ENCODE measurements around the gene EPS8L1.
A peak's percentile ranks its signal among the peaks of the same experiment; 100 is the strongest.
"Not testable (repeated sequence)": the region's sequence is repeated elsewhere in the genome, so short reads cannot be mapped to it uniquely, and the experiment has no call there.

Gene EPS8L1

DNA sequence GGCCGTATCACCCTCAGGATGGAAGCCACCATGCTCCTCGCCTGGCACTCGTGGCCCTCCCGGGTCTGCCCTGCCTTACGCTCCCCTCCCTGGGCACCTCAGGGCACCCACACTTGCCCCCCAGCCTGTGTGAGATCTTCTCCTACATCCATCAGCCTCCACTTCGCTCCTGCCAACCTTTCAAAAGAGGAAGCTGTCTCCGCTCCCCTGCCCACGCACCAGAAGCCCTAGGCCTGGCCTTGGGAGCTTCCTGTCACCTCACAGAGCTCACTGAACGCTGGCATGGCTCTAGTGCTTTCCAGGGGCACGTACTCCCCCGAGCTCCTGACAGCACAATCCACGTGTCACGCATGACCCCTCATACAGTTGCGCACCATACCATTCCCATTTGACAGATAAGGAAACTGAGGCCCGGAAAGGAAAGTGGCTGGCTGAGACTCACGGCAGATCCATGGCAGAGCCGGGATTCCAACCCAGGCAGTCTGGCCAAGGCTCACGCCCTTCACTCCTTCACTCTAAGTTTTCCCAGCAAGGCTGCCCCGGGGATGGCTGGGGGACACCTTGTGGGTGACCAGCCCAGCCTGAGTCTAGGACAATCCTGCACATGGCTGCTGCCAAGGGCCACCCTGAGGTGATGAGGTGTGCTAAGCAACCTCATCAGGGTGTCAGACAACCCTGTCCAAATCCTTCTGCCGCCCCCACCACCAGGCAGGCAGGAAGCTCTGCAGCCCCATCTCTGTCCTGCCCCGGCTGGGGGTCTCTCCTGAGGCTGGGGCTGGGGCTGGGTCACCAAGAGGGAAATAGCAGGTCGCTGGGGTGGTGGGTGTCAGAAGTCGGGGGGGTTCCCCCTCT, 22.4 kb downstream of the EPS8L1 start:
- peak overlapping the region in 9 of 11 experiments; percentile 6 to 57 (median 46); a peak in 15 of 22 replicates for H3K27ac ChIP-seq
- no peak overlapping the region for H3K4me3 ChIP-seq
- TF ChIP-seq Cebpa-rat (IDR thresholded peaks at IDR 0.05): no peak
- H3K27me3 ChIP-seq: no peaks in the 10 kb centered on the region
- peaks cover 18 to 38% (median 31%) of the 10 kb centered on the region in 10 experiments for H3K4me1 ChIP-seq
- peak overlapping the region; percentile 48 to 89 (median 74) for H3K4me2 ChIP-seq
- peaks cover 36 to 88% (median 78%) of the 10 kb centered on the region in 11 experiments for H4K20me1 ChIP-seq
- peak overlapping the region in 10 of 11 experiments; percentile 15 to 59 (median 49); a peak in 17 of 22 replicates for H3K9ac ChIP-seq
- peaks cover 62 to 79% (median 74%) of the 10 kb centered on the region in 11 experiments for H3K36me3 ChIP-seq
- H3K9me3 ChIP-seq (replicated peaks in 1 of 11): peaks cover under 1 to 3% (median 2%) of the 10 kb centered on the region in 11 experiments; a peak in 20 of 22 replicates

DNA sequence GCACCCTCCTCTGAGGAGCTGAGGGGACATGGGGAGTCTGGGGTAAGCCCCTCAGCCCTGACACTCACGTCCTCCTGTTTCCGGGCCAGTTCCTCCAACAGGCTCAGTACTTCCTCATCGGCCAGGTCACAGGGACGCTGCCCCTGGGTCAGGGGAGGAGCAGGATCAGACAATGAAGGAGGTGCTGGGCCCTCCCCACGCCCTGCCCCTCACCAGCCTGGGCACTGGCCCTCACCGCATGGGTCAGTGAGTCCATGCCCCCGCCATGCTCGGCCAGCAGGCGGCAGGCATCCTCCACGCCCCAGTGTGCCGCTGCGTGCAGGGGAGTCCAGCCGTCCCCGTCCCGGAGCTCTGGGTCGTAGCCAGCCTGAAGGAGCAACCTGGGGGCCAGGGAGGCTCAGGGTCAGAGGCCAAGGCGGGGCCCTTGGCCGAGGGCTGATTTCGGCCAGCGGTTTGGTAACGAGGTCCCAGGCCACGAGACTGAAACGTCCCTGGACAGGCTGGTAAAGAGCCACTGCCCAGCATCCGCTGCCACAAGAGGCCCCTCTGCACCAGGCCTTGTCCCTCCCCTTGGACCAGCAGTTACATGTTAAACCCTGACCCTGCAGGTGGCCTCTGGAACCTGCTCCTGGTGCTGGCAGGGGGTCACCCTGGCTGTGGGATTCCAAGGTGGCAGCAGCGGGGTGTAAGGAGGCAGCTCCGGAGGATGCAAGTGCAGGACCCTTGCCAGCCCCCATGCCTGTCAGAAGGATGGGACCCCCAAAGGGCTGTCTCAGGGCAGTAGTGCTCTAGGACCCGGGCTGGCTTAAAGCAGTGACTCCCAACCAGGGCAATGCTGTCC, 23.3 kb downstream of the EPS8L1 start:
- H3K9ac ChIP-seq: peak overlapping the region in 9 of 11 experiments; percentile 15 to 57 (median 47); a peak in 12 of 22 replicates
- H3K27me3 ChIP-seq: no peaks in the 10 kb centered on the region
- H4K20me1 ChIP-seq: peaks cover 36 to 95% (median 85%) of the 10 kb centered on the region in 11 experiments
- no peak for TF ChIP-seq Cebpa-rat (IDR thresholded peaks at IDR 0.05)
- H3K4me1 ChIP-seq: peaks cover 18 to 38% (median 31%) of the 10 kb centered on the region in 10 experiments
- no peak overlapping the region for H3K4me3 ChIP-seq
- H3K36me3 ChIP-seq: peaks cover 69 to 87% (median 83%) of the 10 kb centered on the region in 11 experiments
- peaks cover 7 to 10% (median 9%) of the 10 kb centered on the region in 11 experiments for H3K9me3 ChIP-seq (replicated peaks in 1 of 11)
- H3K27ac ChIP-seq: peak overlapping the region in 8 of 11 experiments; percentile 4 to 57 (median 36); a peak in 11 of 22 replicates
- peak overlapping the region in 9 of 11 experiments; percentile 67 to 89 (median 75); a peak in 19 of 22 replicates for H3K4me2 ChIP-seq

DNA sequence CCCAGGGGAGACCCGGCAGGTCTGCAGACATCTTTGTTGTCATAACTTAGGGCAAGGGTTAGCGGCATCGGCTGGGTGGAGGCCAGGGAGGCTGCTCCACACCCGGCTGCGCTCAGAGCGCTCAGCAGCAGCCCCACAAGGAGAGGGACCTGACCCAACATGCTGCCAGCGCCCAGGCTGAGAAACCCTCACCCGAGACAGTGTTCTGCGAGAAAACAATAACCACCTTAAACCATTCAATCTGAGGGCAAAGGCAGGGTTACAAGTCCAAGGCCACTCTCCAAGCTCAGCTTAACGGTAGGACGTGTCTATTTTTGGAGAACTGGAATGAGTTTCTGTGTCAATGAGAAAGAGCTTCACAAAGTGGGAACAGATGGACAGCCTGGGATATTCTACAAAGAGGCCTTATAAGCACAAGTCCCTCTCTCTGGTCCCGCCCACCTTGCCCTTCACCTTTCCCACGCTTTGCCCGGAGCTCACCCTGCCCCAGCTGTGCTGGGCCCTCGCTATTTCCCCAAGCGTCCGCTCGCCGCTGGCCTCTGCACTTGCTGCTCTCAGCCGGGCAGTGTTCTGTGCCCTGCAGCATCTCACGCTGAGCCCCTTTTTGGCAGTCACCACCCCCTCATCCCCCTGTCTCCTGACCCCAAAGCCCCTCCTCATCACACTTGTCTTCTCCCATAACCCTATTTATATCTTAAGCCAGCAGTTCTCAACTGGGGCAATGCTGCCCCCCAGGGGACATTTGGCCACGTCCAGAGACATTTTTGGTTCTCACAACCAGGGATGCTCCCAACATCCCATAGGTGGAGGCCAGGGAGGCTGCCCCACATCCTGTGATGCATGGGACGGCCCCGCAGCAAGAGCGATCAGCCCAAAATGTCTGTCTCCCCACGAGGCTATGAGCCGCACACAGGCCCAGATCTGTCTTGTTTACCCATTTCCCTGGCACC, 24.2 kb downstream of the EPS8L1 start:
- Histone ChIP-seq H3K4me3 (no peak overlapping the region), H3K27ac (peak overlapping the region in 1 of 11 experiments; percentile 52; a peak in 1 of 22 replicates), H3K9ac (peak overlapping the region in 4 of 11 experiments; percentile 5 to 54 (median 28); a peak in 4 of 22 replicates), H4K20me1 (peaks cover 40 to 96% (median 84%) of the 10 kb centered on the region in 11 experiments), H3K9me3 (replicated peaks in 1 of 11) (peaks cover 7 to 13% (median 9%) of the 10 kb centered on the region in 11 experiments), H3K4me1 (peaks cover 18 to 38% (median 31%) of the 10 kb centered on the region in 10 experiments), H3K4me2 (peak overlapping the region in 5 of 11 experiments; percentile 73 to 89 (median 87); a peak in 8 of 22 replicates), H3K27me3 (no peaks in the 10 kb centered on the region), H3K36me3 (peaks cover 69 to 87% (median 82%) of the 10 kb centered on the region in 11 experiments)
- TF ChIP-seq Cebpa-rat (IDR thresholded peaks at IDR 0.05): no peak

DNA sequence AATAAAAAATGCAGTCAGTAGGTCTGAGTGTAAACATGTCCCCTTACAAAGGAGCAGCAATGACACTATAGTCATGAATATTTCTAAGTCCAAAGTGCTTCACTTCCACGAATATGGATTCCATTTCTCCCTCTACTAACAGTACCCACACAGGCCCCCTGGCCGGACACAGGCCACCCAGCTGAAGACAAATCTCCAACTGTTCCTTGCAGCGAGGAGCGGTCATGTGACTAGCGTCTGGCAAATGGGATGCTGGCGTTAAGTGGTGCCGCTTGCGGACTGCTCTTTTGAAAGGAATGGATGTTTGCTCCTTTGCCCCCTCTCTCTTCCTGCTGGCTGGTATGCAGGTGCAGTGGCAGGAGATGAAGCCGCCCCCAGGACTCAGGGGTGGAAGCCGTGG, 25.6 kb downstream of the EPS8L1 start:
- Histone ChIP-seq H3K9me3 (replicated peaks in 1 of 11) (peaks cover 7 to 13% (median 9%) of the 10 kb centered on the region in 11 experiments), H3K36me3 (peaks cover 66 to 87% (median 80%) of the 10 kb centered on the region in 11 experiments), H3K4me1 (peaks cover 18 to 42% (median 33%) of the 10 kb centered on the region in 10 experiments)

DNA sequence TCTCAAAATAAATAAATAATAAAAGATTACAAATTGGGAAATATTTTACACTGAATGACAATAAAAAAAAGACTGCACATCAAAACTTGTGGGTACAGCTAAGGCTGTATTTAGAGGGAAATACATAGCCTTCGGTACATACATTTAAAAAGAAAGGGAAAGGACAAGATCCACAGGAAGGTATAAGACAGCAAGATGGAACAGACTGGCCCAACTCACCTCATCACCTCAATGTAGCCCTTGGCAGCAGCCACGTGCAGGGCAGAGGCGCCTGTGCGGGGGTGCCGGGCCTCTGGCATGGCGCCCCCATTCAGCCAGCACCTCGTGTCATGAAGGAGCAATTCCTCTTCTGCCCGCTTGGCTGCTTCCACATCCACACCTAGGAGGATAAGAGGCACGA, 27.5 kb downstream of the EPS8L1 start:
- no peak overlapping the region for H3K4me2 ChIP-seq
- no peaks in the 10 kb centered on the region for H3K27me3 ChIP-seq
- H3K4me3 ChIP-seq: no peak overlapping the region
- no peak for TF ChIP-seq Cebpa-rat (IDR thresholded peaks at IDR 0.05)
- H3K9ac ChIP-seq: no peak overlapping the region
- peaks cover 42 to 95% (median 88%) of the 10 kb centered on the region in 11 experiments; a peak in 21 of 22 replicates for H4K20me1 ChIP-seq
- peaks cover 7 to 13% (median 9%) of the 10 kb centered on the region in 11 experiments for H3K9me3 ChIP-seq (replicated peaks in 1 of 11)
- H3K27ac ChIP-seq: no peak overlapping the region
- H3K4me1 ChIP-seq: peaks cover 10 to 31% (median 21%) of the 10 kb centered on the region in 10 experiments
- peaks cover 80 to 96% (median 90%) of the 10 kb centered on the region in 11 experiments for H3K36me3 ChIP-seq

More for the DNA sequence above, 25.6 kb downstream of the EPS8L1 start:
- H3K9ac ChIP-seq: 0 out of 22 replicates have a peak overlapping the region, but pooled peaks of 3 of the 11 experiments have one; percentile 15 to 29 (median 24)
- H3K4me3 ChIP-seq: no peak overlapping the region
- peaks cover 34 to 96% (median 86%) of the 10 kb centered on the region in 11 experiments; a peak in 21 of 22 replicates for H4K20me1 ChIP-seq
- no peaks in the 10 kb centered on the region for H3K27me3 ChIP-seq
- H3K27ac ChIP-seq: no peak overlapping the region
- no peak overlapping the region for H3K4me2 ChIP-seq
- no peak for TF ChIP-seq Cebpa-rat (IDR thresholded peaks at IDR 0.05)

DNA sequence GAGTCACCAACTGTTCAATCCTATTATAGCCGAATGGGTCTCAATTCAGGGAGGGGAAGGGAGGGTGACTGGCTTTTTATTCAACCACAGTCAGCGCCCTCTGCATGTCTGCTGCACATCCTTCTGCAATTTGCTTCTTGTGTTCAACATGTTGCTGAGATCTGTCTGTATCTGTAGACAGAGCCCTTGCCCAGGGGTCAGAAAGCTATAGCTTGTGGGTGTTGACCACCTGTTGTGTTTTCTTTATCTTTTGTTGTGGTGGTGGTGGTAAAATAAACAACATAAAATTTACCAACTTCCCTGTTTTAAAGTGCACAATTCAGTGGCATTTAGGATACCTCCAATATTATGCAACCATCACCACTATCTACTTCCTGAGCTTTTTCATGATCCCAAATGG, 29.6 kb downstream of the EPS8L1 start:
- peaks cover 0 to 10% (median 4%) of the 10 kb centered on the region in 10 experiments; a peak in 7 of 20 replicates for H3K4me1 ChIP-seq
- H3K27ac ChIP-seq: no peak overlapping the region
- H3K4me2 ChIP-seq: no peak overlapping the region
- H3K36me3 ChIP-seq: peaks cover 81 to 96% (median 91%) of the 10 kb centered on the region in 11 experiments
- no peak overlapping the region for H3K9ac ChIP-seq
- peaks cover 43 to 95% (median 88%) of the 10 kb centered on the region in 11 experiments for H4K20me1 ChIP-seq
- H3K27me3 ChIP-seq: no peaks in the 10 kb centered on the region
- H3K9me3 ChIP-seq (replicated peaks in 1 of 11): peaks cover 7 to 13% (median 9%) of the 10 kb centered on the region in 11 experiments
- H3K4me3 ChIP-seq: no peak overlapping the region
- TF ChIP-seq Cebpa-rat (IDR thresholded peaks at IDR 0.05): no peak

DNA sequence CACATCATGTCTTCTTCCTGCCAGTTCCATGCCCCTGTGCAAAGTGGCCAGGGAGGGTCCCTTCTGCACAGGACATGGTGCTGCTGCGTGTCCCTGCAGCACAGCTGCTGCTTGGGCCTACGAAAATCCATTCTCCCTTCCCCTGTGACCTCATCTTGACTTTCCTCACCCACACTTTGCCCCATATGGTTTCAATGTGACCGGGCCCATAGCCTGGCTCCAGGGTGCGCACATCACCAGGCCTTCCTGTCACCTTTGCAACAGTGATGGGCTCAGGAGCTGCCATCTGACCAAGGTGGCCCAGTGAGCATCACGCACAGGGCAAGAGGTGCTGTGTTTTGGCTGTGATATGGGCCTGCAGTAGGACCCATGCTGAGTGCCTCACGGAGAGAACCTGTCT, 30.9 kb downstream of the EPS8L1 start:
- Histone ChIP-seq H3K27ac (no peak overlapping the region), H3K27me3 (no peaks in the 10 kb centered on the region), H3K9ac (no peak overlapping the region), H4K20me1 (peaks cover 53 to 94% (median 86%) of the 10 kb centered on the region in 11 experiments), H3K9me3 (replicated peaks in 1 of 11) (peaks cover 7 to 13% (median 9%) of the 10 kb centered on the region in 11 experiments), H3K4me3 (no peak overlapping the region), H3K4me1 (peaks cover 0 to 9% (median 0%) of the 10 kb centered on the region in 10 experiments; a peak in 3 of 20 replicates), H3K36me3 (peaks cover 78 to 93% (median 87%) of the 10 kb centered on the region in 11 experiments), H3K4me2 (no peak overlapping the region)
- no peak for TF ChIP-seq Cebpa-rat (IDR thresholded peaks at IDR 0.05)

DNA sequence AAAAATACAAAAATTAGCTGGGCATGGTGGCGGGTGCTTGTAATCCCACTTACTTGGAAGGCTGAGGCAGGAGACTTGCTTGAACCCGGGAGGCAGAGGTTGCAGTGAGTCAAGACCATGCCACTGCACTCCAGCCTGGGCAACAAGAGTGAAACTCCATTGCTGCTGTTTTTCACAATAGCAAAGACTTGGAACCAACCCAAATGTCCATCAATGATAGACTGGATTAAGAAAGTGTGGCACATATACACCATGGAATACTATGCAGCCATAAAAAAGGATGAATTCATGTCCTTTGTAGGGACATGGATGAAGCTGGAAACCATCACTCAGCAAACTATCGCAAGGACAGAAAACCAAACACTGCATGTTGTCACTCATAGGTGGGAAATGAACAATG, 31.6 kb downstream of the EPS8L1 start:
- peaks cover 7 to 13% (median 9%) of the 10 kb centered on the region in 11 experiments for H3K9me3 ChIP-seq (replicated peaks in 1 of 11)
- not testable (repeated sequence) for H3K27ac ChIP-seq, H3K27me3 ChIP-seq, H3K4me1 ChIP-seq, H3K4me3 ChIP-seq, H3K4me2 ChIP-seq, H3K9ac ChIP-seq
- H3K36me3 ChIP-seq: peaks cover 76 to 92% (median 85%) of the 10 kb centered on the region in 11 experiments
- peaks cover 58 to 94% (median 86%) of the 10 kb centered on the region in 11 experiments for H4K20me1 ChIP-seq

Measured in BLaER1 treated with 17β-estradiol and CSF1 and Interleukin-3, amounts not matched to agents 10 nM and 100 nM (cell line).